ENCODE data around the gene UBXN11.

Gene UBXN11

DNA sequence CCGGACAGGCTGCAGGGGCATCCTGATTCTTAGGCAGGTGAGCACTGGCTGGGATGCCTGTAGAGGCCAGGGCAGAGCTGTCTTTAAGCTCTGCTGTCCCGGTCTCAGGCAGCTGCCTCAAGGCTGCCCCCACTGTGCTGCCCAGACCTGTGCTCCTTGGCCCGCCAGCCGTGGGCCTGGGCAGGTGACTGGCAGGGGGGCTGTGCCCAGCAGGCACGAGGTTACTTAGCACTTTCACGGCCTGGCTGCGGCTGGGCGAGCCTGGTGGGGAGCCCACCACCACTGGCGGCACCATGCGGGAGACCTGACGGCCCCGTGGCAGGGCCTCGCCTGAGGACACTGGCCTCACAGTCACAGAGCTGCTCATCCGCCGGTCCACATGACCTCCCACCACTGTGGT, 39.3 kb upstream of the UBXN11 start:
- TF ChIP-seq, protein P1, sequence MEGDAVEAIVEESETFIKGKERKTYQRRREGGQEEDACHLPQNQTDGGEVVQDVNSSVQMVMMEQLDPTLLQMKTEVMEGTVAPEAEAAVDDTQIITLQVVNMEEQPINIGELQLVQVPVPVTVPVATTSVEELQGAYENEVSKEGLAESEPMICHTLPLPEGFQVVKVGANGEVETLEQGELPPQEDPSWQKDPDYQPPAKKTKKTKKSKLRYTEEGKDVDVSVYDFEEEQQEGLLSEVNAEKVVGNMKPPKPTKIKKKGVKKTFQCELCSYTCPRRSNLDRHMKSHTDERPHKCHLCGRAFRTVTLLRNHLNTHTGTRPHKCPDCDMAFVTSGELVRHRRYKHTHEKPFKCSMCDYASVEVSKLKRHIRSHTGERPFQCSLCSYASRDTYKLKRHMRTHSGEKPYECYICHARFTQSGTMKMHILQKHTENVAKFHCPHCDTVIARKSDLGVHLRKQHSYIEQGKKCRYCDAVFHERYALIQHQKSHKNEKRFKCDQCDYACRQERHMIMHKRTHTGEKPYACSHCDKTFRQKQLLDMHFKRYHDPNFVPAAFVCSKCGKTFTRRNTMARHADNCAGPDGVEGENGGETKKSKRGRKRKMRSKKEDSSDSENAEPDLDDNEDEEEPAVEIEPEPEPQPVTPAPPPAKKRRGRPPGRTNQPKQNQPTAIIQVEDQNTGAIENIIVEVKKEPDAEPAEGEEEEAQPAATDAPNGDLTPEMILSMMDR (IDR thresholded peaks at IDR 0.05; ENCODE audit: extremely low read depth, insufficient read depth, missing control alignments): no peak
- in situ Hi-C loops (cut with MboI; ENCODE audit: low pct_unique_long_range_greater_than_20kb, low sequenced_read_pairs, unreplicated experiment): no loop called here
- no peak for DNase-seq (ENCODE audit: low spot score)

DNA sequence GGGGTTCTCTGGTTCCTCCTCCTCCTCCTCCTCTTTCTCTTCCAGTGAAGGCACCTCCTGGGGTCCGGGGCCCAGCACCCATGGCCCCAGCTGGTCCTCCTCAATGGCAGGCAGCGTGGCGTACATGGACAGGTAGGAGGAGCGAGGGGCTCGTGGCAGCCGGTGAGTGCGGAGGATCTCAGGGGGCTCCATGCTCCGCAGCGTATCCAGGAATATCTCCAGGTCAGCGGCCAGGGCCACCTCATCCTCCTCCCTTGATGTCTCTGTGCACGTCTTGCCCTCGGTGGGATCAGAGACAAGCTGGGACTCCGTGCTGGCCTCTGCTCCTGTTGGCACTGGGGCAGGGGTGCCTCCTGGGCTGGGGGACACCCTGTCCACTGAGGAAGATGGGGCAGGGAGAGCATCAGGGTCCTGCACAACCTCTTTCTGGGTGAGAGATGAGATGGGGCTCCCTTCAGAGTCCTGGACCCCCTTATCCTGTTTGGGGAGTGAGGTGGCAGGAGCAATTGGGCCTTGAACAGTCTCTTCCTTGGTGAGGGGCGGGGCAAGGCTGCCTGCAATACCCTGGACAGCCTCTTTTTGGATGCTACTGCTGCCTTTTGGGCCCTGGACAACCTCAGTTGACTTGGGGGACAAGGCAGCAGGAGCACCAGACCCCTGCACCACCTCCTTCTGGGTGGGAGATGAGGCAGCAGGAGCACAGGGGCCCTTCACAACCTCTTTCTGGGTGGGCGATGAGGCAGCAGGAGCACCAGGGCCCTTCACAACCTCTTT, 37.9 kb upstream of the UBXN11 start:
- in situ Hi-C loops (cut with MboI; ENCODE audit: low pct_unique_long_range_greater_than_20kb, low sequenced_read_pairs, unreplicated experiment): no loop called here
- TF ChIP-seq, protein P1 (IDR thresholded peaks at IDR 0.05; ENCODE audit: extremely low read depth, insufficient read depth, missing control alignments): no peak

DNA sequence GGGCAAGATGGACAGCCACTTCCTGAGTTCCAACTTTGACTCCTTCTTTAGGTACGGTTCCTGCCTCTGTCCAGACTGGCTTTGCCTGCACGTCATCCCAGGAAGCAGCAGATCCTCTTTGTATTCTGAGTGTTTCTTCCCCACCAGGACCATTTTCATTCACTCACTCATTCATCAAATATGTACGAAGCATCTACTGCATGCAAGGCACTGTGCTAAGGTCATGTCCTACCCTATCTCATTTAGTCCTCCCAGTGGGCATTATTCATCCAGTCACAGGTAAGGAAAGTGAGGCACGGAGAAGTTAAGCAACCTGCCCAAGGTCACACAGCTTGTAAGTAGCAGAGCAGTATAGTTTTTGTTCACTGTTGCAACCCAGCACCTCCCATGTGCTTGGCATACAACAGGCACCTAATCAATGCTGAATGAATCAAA, 33.6 kb upstream of the UBXN11 start:
- TF ChIP-seq, protein P1 (IDR thresholded peaks at IDR 0.05; ENCODE audit: extremely low read depth, insufficient read depth, missing control alignments): no peak
- in situ Hi-C loops (cut with MboI; ENCODE audit: low pct_unique_long_range_greater_than_20kb, low sequenced_read_pairs, unreplicated experiment): no loop called here
- DNase-seq (ENCODE audit: low spot score): no peak

More for the DNA sequence above, 37.9 kb upstream of the UBXN11 start:
- no peak for DNase-seq (ENCODE audit: low spot score)

DNA sequence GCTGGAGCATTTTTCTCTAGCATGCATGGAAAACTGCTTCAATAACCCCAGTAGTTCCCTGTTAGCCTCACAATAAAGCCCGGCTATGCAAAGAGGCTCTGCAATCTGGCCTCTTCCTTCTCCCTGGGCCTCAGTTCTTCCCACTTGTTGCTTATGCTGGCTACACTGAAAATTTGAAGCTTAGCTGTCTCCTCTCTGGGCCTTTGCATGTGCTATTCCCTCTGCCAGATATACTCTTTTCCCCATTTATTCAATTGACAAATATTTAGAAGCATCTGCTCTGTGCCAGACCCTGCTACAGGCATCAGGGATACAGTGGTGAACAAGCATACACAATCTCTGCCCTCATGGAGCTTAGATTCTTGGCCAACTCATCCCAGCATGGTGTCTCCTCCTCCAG, 32.2 kb upstream of the UBXN11 start:
- in situ Hi-C loops (cut with MboI; ENCODE audit: low pct_unique_long_range_greater_than_20kb, low sequenced_read_pairs, unreplicated experiment): no loop called here
- no peak for DNase-seq (ENCODE audit: low spot score)
- TF ChIP-seq, protein P1 (IDR thresholded peaks at IDR 0.05; ENCODE audit: extremely low read depth, insufficient read depth, missing control alignments): no peak

DNA sequence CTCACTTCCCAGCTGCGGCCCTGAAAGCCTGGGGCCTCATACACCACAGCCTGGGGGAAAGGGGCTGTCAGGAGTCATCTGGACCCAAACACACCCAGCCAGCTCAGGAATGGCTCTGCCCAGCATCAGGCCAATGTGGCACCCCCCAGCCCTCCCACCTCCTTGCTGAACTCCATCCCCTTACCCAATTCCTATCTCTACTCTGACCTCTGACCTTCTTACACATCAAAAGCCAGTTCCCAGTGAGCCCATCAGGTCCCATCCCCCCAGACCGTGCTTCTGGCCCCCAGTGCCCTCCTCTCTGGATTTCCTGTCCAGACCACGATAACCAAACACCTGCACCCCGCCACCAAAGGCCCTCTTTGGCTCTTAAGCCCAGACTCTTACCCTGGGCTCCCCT, 31.2 kb upstream of the UBXN11 start:
- TF ChIP-seq, protein P1 (IDR thresholded peaks at IDR 0.05; ENCODE audit: extremely low read depth, insufficient read depth, missing control alignments): no peak
- in situ Hi-C loops (cut with MboI; ENCODE audit: low pct_unique_long_range_greater_than_20kb, low sequenced_read_pairs, unreplicated experiment): no loop called here
- DNase-seq (ENCODE audit: low spot score): no peak

DNA sequence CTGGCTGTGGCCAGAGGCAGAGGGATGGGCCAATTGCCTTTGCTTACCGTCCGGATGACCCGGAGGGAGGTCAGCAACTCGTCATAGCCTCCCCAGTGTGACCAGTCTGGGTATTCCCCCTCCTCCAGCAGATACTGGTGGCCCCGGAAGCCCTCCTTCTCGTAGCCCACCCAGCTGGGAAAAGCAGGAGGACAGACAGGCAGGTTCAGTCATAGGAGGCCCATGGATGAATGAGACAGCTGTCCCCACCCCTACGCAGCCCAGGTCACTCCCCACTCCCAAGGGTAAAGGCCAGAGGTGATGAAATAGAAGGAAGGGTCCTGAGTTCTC, 30.7 kb upstream of the UBXN11 start:
- TF ChIP-seq, protein P1 (IDR thresholded peaks at IDR 0.05; ENCODE audit: extremely low read depth, insufficient read depth, missing control alignments): no peak
- DNase-seq (ENCODE audit: low spot score): no peak
- in situ Hi-C loops (cut with MboI; ENCODE audit: low pct_unique_long_range_greater_than_20kb, low sequenced_read_pairs, unreplicated experiment): no loop called here
